Astrocyte of the spinal cord (primary cell): Measurements from ENCODE around the gene STT3B.

Experiments
- DNase-seq: peaks from one replicate; pipeline ENCODE4 v3.0.0; 2011; ENCODE audit warnings: low read depth, low spot score
- H3K4me3 ChIP-seq: 2 replicates; pipeline ENCODE4 v1.5.1; 2011; ENCODE audit warnings: low read depth, mild to moderate bottlenecking, low read length, moderate library complexity
- CTCF ChIP-seq: IDR thresholded peaks from 2 replicates; pipeline ENCODE4 v1.5.1; 2012; ENCODE audit warnings: low read depth, mild to moderate bottlenecking, low read length, inconsistent platforms
- in situ Hi-C: cut with HindIII; loops from 2 replicates; pipeline ENCODE4 v1.10.0; 2017; ENCODE audit warnings: low sequenced_read_pairs

Gene STT3B

GRCh38 chr3:31568649-31569048 is 35.9 kb downstream of the STT3B start:
- no peak overlapping the region for H3K4me3 ChIP-seq
- in situ Hi-C loops = no loop called here
- DNase-seq = no peak
- no peak for TF ChIP-seq CTCF

GRCh38 chr3:31571325-31571724 is 38.6 kb downstream of the STT3B start:
- no peak for DNase-seq
- in situ Hi-C loops = no loop called here
- no peak for TF ChIP-seq CTCF
- no peak overlapping the region for H3K4me3 ChIP-seq

- DNase-seq = no peak
- TF ChIP-seq CTCF = no peak
- H3K4me3 ChIP-seq = no peak overlapping the region
- in situ Hi-C loops = no loop called here
Measured at GRCh38 chr3:31572236-31573004, 39.7 kb downstream of the STT3B start.

GRCh38 chr3:31573036-31573779 is 40.5 kb downstream of the STT3B start:
- no peak for TF ChIP-seq CTCF
- in situ Hi-C loops = no loop called here
- DNase-seq = no peak
- no peak overlapping the region for H3K4me3 ChIP-seq

GRCh38 chr3:31575448-31575847 is 42.7 kb downstream of the STT3B start:
- no peak for DNase-seq
- no peak overlapping the region for H3K4me3 ChIP-seq
- no peak for TF ChIP-seq CTCF
- in situ Hi-C loops = no loop called here

GRCh38 chr3:31576521-31576920 is 43.8 kb downstream of the STT3B start:
- in situ Hi-C loops = no loop called here
- no peak for TF ChIP-seq CTCF
- DNase-seq = no peak
- no peak overlapping the region for H3K4me3 ChIP-seq
